ENCODE results near the gene TRIM56. TPM values are rescaled to one million over a fixed set of nuclear protein-coding genes. Genes with fewer than 3 reads are reported as not detected.

The TRIM56 gene
- total and polyA plus RNA-seq, 9 of the 15 experiments (the other 6 are each of a cell fraction or from before 2014, with no cell fraction given): 2.0 to 29.7 (median 11.6) TPM

GRCh38 chr7:101126651-101127459 lies 41.6 kb downstream of the TRIM56 start, which contains the start of gene SERPINE1 (continued):
- TF ChIP-seq DNMT1 (IDR thresholded peaks at IDR 0.05) (no peak), ILF3 (IDR thresholded peaks at IDR 0.05; ENCODE audit: borderline replicate concordance) (no peak), ZNF561 (CRISPR knock-in tag; conservative IDR thresholded peaks at IDR 0.05) (no peak), ZNF592 (IDR thresholded peaks at IDR 0.05) (peak; percentile 54), CXXC5 (CRISPR knock-in tag; IDR thresholded peaks at IDR 0.05) (peak; percentile 31; the same call in 1 of the 2 replicates), HMGN3 (IDR thresholded peaks at IDR 0.05; ENCODE audit: borderline replicate concordance, extremely low read depth, insufficient read length, low read depth, low read length) (no peak), STAT5B (CRISPR knock-in tag; IDR thresholded peaks at IDR 0.05) (no peak), ZNF75A (CRISPR knock-in tag; IDR thresholded peaks at IDR 0.05) (no peak), RUNX1 (IDR thresholded peaks at IDR 0.05; ENCODE audit: low read depth) (no peak), RFX1 (IDR thresholded peaks at IDR 0.05) (no peak), ZNF766 (CRISPR knock-in tag; conservative IDR thresholded peaks at IDR 0.05) (no peak), CREB3 (tag; conservative IDR thresholded peaks at IDR 0.05; ENCODE audit: low read depth) (no peak), PKNOX1 (IDR thresholded peaks at IDR 0.05) (no peak)
- TF ChIP-seq, protein P1, sequence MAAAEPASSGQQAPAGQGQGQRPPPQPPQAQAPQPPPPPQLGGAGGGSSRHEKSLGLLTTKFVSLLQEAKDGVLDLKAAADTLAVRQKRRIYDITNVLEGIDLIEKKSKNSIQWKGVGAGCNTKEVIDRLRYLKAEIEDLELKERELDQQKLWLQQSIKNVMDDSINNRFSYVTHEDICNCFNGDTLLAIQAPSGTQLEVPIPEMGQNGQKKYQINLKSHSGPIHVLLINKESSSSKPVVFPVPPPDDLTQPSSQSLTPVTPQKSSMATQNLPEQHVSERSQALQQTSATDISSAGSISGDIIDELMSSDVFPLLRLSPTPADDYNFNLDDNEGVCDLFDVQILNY (CRISPR knock-in tag; IDR thresholded peaks at IDR 0.05): no peak
- TF ChIP-seq, protein P2, sequence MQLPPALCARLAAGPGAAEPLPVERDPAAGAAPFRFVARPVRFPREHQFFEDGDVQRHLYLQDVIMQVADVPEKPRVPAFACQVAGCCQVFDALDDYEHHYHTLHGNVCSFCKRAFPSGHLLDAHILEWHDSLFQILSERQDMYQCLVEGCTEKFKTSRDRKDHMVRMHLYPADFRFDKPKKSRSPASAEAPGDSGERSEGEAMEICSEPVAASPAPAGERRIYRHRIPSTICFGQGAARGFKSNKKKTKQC (CRISPR knock-in tag; IDR thresholded peaks at IDR 0.05): no peak
- TF ChIP-seq, protein P3, sequence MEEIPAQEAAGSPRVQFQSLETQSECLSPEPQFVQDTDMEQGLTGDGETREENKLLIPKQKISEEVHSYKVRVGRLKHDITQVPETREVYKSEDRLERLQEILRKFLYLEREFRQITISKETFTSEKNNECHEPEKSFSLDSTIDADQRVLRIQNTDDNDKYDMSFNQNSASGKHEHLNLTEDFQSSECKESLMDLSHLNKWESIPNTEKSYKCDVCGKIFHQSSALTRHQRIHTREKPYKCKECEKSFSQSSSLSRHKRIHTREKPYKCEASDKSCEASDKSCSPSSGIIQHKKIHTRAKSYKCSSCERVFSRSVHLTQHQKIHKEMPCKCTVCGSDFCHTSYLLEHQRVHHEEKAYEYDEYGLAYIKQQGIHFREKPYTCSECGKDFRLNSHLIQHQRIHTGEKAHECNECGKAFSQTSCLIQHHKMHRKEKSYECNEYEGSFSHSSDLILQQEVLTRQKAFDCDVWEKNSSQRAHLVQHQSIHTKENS (CRISPR knock-in tag; IDR thresholded peaks at IDR 0.05): no peak
- TF ChIP-seq, protein P4, sequence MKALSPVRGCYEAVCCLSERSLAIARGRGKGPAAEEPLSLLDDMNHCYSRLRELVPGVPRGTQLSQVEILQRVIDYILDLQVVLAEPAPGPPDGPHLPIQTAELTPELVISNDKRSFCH (CRISPR knock-in tag; IDR thresholded peaks at IDR 0.05): no peak
- TF ChIP-seq, protein P4 (tag; IDR thresholded peaks at IDR 0.05): no peak

All from K562 (cell line).